ENCODE measurements around the gene CCDC148.

DNA sequence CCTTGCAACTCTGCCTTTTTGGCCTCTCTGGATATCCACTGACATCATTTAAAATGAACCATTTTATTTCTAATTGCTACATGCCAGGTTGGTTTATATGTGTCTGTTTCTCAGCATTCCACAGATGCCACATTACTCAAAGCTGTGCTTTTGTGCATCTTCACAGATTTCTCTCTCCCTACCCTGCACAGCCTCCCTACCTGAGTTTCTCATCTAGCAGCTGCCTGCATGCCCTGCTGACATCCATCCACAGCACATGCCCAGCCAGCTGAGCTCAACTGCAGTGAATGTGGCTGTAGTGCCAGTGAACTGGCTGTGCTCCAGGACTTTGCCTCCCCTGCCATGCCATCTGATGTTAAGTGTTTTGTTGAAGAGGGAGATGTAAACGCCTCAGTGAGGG lies 44.7 kb upstream of the CCDC148 start:
- TF ChIP-seq, protein P1, sequence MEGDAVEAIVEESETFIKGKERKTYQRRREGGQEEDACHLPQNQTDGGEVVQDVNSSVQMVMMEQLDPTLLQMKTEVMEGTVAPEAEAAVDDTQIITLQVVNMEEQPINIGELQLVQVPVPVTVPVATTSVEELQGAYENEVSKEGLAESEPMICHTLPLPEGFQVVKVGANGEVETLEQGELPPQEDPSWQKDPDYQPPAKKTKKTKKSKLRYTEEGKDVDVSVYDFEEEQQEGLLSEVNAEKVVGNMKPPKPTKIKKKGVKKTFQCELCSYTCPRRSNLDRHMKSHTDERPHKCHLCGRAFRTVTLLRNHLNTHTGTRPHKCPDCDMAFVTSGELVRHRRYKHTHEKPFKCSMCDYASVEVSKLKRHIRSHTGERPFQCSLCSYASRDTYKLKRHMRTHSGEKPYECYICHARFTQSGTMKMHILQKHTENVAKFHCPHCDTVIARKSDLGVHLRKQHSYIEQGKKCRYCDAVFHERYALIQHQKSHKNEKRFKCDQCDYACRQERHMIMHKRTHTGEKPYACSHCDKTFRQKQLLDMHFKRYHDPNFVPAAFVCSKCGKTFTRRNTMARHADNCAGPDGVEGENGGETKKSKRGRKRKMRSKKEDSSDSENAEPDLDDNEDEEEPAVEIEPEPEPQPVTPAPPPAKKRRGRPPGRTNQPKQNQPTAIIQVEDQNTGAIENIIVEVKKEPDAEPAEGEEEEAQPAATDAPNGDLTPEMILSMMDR (IDR thresholded peaks at IDR 0.05; ENCODE audit: low read length): no peak
- no peak for TF ChIP-seq EZH2 (IDR thresholded peaks at IDR 0.05; ENCODE audit: borderline replicate concordance, low read length)
